Measurements from ENCODE around the gene SAG. TPM values are rescaled to one million over a fixed set of nuclear protein-coding genes. Genes with fewer than 3 reads are reported as not detected.

Gene SAG
- total RNA-seq, 2 donors from 2014 or later, result 0.45 TPM; not detected in 1

GRCh38 chr2:233395687-233396086, 88.1 kb downstream of the SAG start:
- no peak overlapping the region for H3K4me3 ChIP-seq
- no peak for TF ChIP-seq POLR2A (IDR thresholded peaks at IDR 0.05)
- no peak for TF ChIP-seq POLR2AphosphoS5 (IDR thresholded peaks at IDR 0.05)
- TF ChIP-seq, protein P1, sequence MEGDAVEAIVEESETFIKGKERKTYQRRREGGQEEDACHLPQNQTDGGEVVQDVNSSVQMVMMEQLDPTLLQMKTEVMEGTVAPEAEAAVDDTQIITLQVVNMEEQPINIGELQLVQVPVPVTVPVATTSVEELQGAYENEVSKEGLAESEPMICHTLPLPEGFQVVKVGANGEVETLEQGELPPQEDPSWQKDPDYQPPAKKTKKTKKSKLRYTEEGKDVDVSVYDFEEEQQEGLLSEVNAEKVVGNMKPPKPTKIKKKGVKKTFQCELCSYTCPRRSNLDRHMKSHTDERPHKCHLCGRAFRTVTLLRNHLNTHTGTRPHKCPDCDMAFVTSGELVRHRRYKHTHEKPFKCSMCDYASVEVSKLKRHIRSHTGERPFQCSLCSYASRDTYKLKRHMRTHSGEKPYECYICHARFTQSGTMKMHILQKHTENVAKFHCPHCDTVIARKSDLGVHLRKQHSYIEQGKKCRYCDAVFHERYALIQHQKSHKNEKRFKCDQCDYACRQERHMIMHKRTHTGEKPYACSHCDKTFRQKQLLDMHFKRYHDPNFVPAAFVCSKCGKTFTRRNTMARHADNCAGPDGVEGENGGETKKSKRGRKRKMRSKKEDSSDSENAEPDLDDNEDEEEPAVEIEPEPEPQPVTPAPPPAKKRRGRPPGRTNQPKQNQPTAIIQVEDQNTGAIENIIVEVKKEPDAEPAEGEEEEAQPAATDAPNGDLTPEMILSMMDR (IDR thresholded peaks at IDR 0.05), result no peak
- WGBS, result 97% methylated on average over 7 of the region's 7 CpGs
- no peak overlapping the region for H3K27ac ChIP-seq
- no peak for DNase-seq (ENCODE audit: low spot score)
- no peaks in the 10 kb centered on the region for H3K9me3 ChIP-seq
- no peaks in the 10 kb centered on the region for H3K27me3 ChIP-seq (replicated peaks; ENCODE audit: insufficient read depth)
- no peaks in the 10 kb centered on the region for H3K4me1 ChIP-seq (replicated peaks)
- H3K36me3 ChIP-seq, result no peaks in the 10 kb centered on the region
- intact Hi-C loops (cut with DNase I), result no loop called here

Small RNAs within 50 kb of the gene (small RNA-seq; reads per million reads assigned to genes)
- gene RF00019, result 0 reads per million in 2 donors
- 118 to 667 reads per million in 2 donors for gene SCARNA5
- 12.9 to 53.1 reads per million in 2 donors for gene SCARNA6

Other genes with a start within 250 kb of the SAG start
- gene INPP5D, start 247.5 kb upstream of the SAG start, total RNA-seq, result 10 to 100 TPM; 11.4 to 18.8 TPM
- gene ATG16L1, start 56.1 kb upstream of the SAG start, total RNA-seq, result 10 to 100 TPM; 58.3 to 67.7 TPM
- 10 to 100 TPM; 21.5 to 63.1 TPM for gene DGKD, start 46.7 kb downstream of the SAG start, total RNA-seq